ENCODE data around the gene GPR42.
"Not testable (repeated sequence)": the region's sequence is repeated elsewhere in the genome, so short reads cannot be mapped to it uniquely, and the experiment has no call there.

The GPR42 gene

DNA sequence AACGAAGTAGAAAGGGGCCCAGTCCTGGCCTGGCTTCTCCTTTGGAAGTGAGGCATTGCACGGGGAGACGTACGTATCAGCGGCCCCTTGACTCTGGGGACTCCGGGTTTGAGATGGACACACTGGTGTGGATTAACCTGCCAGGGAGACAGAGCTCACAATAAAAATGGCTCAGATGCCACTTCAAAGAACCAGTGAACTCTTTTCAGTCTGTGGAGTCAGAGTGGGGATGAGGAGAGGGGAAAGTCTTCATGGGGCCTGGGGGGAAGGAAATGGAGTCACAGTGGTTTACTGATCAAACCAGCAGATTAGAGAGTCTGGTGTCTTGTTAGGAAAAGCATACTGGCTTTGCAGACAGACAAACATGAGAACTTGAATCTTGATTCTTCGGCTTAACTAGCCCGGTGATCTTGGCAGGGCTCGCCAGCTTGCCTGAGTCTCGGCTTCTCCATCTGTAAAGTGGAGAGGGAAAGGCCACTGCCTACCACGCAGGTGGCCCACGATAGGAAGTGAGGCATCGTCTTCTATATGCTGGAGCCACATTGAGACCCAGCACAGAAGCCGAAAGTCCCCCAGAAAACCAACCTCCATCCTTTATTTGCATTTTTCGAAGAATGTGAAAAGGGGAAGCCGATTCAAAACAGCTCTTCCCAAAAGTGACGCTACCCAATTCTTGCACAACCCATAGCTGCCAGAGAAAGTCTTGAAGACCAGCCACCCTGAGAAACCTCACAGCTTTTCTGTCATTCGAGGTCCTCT lies 23.5 kb upstream of the GPR42 start, which contains the start of gene FFAR1:
Gene FFAR1, plus strand, starts transcription at position 732 of the 759 bp plus-strand sequence. CDS start 3,650 bp downstream, outside the sequence.
- DNase-seq = no peak

DNA sequence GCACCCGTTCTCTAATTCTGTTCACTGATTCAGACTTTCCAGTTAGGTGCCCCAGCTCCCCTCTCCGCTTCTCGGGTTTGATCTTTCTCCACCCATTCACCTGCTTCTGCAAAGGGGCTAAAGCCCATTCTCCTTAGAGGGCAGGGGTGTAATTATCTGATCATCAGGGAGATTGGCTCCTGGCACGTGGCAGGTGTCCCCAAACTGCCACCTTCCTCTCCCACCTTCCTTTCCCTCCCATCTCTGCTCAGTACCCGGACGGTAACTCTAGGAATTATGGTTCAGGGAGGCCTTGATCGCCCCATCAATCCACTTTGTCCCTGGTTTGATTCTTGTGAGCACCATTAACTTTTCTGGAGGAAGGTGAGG lies 23.0 kb upstream of the GPR42 start:
- no peak for DNase-seq

DNA sequence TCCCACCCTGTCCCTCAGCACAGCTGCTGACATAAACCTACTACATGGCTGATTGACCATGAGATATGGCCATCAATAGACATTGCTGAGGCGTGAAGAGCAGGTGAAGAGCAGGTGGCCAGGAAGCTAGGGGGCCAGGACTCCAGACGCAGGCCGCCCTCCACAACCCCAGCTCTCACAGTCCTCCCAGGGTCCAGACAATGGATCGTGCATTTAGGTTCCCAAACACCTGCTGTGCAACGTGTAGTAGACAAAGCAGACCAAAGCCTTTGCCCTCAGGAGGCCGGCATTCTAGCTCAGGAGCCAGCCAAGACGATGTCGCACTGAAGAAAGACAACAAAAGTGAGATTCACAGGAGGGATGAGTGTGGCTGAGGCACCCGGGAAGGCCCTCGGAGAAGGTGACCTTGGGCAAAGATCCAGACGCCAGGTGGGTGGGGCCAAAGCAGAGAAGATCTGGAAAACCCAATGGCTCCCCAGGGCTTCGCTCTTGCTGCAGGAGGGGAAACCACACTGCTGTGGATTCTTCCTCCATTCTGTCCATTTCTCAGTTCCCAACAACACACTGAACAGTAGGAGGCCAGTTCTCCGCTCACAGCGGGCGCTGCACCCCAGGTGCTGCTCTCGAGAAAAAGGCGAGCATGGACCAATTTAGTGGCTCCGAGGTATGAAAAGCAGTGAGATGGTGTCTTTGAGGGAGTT lies 21.8 kb upstream of the GPR42 start:
- no peak for DNase-seq

DNA sequence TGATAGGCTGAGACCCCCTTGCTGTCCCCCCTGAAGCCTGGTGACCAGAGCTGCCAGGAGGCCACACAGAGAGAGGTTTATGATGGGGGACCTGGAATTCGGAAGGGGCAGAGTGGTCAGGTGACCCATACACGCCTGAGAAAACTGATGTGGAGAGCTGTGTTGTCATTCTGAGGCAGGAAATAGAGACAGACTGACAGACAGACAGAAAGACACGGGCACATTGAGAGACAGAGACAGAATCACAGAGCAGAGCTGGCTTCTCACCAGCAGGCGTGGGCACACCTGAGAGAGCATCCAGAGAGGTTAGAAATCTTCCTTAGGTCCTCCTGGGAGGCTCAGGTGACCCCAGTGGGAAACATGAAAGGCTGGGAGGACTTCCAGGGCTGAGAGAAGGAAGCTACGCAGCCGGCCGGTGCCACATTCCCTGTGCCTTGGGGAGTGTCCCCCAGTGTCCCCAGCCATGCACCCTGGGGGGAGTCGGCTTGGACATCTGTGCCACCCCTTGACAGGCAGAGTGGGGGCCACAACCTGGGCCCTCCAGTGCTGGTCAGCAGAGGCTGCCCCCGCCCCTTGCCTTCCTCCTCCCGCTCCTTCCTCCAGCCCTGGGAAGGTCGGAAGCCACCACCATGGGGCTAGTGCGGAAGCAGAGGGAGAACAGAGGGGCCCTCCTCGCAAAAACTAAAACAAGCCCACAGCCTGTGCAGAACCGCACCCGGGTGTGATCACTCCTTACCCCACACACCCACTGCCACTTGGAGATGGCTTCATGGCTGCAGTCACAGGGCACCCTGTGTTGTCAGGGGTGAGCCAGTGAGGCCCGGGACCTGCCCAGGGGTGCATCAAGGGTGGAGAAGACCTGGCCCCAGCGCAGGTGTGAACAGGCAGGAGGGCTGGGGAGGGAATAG lies 21.0 kb upstream of the GPR42 start:
- DNase-seq = no peak

DNA sequence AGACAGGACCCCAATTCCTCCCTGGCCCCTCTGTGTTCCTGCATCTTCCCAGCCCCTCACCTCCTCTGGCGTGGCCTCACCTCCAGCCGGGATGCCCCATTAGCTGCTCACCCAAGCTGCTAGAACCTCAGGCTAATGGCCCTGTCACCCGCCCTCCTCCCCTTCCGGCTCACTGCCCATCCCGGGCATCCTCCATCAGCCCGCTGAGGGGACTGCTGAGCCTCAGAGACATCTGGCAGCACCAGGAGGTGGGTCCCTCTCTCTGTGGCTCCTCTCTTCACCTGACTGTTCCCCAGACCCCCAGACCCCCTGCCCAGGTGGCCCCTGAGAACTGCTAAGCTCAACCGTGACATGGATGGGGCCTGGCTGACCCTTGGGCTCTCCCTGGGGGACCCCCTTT lies 20.3 kb upstream of the GPR42 start:
- DNase-seq = no peak

DNA sequence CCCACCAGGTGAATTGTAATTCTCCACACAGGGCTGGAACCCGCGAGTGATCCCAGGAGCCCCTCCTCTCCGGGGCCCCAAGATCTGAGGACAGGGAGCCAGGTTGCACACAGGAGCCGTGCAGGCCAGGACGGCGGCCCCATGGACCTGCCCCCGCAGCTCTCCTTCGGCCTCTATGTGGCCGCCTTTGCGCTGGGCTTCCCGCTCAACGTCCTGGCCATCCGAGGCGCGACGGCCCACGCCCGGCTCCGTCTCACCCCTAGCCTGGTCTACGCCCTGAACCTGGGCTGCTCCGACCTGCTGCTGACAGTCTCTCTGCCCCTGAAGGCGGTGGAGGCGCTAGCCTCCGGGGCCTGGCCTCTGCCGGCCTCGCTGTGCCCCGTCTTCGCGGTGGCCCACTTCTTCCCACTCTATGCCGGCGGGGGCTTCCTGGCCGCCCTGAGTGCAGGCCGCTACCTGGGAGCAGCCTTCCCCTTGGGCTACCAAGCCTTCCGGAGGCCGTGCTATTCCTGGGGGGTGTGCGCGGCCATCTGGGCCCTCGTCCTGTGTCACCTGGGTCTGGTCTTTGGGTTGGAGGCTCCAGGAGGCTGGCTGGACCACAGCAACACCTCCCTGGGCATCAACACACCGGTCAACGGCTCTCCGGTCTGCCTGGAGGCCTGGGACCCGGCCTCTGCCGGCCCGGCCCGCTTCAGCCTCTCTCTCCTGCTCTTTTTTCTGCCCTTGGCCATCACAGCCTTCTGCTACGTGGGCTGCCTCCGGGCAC lies 19.3 kb upstream of the GPR42 start:
- no peak for DNase-seq

DNA sequence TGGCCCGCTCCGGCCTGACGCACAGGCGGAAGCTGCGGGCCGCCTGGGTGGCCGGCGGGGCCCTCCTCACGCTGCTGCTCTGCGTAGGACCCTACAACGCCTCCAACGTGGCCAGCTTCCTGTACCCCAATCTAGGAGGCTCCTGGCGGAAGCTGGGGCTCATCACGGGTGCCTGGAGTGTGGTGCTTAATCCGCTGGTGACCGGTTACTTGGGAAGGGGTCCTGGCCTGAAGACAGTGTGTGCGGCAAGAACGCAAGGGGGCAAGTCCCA lies 18.8 kb upstream of the GPR42 start:
- DNase-seq = no peak

DNA sequence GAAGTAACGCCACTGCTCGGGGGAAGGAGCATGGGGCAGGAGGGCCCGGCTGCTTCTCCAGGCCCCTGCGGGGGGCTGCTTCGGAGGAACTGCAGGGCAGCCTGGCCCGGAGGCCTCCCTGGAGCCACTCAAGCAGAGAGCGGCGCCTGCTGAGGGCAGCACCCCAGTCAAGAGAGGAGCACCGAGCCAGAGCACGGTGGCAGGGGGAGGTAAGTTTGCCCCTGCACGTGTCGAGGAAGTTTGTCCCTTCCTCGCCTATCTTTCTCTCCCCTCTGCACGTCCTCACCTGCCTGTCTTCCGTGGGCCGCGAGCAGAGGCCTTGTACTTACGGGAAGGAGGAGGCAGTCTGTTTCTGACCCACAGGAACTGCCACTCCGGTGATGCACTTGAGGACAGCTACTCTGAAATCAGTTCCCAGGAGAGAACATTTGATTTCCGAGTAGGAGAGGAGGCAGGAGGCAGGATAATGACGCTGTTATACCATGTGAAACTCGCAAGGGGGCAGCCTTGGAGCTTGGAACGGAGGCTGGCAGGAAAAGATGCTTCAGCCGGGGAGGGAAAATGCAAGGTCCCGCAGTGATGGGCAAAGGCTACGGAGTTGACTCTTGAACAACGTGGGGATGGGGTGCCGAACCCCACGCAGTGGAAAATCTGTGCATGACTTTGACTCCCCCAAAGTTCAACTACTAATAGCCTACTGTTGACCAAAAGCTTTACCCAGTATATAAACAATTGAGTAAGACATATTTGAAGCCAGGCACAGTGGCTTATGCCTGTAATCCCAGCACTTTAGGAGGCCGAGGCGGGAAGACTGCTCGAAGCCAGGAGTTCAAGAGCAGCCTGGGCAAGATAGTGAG lies 18.2 kb upstream of the GPR42 start:
- DNase-seq = peak; percentile 54

DNA sequence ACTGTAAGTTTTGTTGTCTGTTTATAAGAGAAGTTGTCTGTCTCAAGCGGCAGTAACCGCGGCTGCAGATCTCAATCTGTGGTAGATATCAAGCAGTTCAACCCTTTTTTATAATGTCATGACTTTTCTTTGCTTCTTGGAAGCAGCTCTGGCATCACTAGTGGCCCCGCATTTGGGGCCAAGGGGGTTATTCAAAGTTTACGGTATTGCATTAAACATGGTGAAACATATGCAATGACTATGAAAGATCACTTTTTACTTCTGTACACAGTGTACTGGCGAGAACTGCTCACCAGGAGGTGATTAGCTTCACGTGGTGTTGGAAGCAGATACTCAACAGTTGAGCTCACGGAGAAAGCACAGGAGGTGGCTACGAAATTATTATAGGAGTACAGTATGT lies 17.2 kb upstream of the GPR42 start:
- DNase-seq = no peak

DNA sequence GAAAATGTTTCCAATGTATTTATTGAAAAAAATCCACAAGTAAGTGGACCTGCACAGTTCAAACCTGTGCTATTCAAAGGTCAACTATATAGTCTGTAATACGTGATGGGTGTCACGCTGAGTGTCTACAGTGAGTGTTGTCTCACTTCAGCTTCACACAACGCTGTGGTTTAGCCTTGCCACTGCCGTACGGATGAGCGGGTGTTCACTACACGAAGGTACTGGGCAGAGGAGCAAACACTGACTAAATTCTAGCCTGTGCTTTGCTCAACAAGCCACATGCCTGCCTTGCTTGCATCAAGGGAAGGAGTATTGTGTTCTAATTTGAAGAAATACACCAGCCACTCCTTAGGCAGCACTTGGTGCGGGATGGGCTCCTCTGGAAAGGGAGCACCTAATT lies 16.0 kb upstream of the GPR42 start:
- DNase-seq = no peak

DNA sequence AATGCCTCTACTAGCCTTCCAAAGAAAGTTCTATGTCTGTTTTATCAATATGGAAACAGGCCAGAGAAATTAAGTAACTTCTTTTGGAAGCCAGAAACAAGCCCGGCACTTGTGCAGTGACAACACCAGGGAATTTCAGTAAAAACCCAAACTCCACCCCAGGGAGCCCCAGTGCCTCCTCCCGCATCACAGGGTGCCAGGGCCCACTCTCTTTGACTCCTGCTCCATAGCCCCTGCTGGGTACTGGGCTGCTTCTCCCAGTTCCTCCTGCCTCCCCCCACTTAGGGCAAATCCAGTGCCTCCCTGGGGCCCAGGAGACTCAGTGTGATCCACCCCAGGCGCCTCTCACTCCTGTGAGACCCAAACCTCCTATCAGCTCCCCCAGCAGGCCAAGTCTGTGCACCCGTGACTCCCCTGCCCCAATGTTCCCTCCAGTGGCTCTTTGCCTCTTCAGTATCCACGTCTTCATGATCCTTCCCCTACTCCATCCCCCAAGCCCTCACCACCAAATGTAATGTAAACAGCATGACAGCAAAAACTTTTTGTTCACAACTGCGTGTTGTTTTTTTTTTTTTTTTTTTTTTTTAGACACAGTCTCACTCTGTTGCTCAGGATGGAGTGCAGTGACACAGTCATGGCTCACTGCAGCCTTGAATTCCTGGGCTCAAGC lies 14.9 kb upstream of the GPR42 start:
- DNase-seq = no peak

DNA sequence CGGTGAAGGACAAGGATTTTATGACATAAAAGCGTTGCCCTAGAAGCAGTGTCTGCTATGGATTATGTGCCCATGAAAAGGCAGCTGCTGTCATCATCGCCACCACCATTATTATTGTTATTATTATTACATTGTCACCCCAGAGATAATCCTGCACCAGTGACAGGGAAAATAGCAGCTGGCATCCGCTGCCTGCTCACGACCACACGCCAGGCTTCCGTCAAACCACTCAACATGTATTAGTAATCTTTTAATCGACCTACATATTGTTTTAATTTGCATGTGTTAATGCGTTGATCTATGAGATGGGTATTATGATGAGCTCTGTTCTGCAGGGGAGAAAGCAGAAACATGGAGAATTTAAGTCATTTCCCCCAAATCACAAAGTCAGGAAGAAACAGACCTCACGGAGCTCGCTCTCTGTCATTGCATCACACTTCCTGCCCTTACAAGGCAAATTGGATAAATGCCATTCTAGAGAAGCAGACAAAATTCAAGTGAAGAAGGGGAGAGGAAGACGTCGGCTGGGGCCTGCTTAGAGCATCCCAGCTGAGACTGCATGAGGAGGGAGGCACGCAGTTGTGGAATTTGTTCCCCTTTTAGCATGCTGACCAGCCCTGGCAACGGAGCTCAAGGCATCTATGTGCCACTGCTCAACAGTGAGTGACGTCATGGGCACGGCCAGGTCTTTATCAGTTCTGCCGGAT lies 12.8 kb upstream of the GPR42 start, which contains the start of gene FFAR3:
Gene FFAR3, plus strand, starts transcription at position 594 of the 707 bp plus-strand sequence. CDS start 431 bp downstream, outside the sequence.
- DNase-seq = no peak

DNA sequence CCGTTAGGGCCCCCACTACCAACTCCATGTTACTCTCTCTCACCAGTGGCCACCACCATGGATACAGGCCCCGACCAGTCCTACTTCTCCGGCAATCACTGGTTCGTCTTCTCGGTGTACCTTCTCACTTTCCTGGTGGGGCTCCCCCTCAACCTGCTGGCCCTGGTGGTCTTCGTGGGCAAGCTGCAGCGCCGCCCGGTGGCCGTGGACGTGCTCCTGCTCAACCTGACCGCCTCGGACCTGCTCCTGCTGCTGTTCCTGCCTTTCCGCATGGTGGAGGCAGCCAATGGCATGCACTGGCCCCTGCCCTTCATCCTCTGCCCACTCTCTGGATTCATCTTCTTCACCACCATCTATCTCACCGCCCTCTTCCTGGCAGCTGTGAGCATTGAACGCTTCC lies 12.0 kb upstream of the GPR42 start:
- not testable (repeated sequence) for DNase-seq

DNA sequence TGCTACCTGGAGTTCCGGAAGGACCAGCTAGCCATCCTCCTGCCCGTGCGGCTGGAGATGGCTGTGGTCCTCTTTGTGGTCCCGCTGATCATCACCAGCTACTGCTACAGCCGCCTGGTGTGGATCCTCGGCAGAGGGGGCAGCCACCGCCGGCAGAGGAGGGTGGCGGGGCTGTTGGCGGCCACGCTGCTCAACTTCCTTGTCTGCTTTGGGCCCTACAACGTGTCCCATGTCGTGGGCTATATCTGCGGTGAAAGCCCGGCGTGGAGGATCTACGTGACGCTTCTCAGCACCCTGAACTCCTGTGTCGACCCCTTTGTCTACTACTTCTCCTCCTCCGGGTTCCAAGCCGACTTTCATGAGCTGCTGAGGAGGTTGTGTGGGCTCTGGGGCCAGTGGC lies 11.5 kb upstream of the GPR42 start:
- DNase-seq = not testable (repeated sequence)

DNA sequence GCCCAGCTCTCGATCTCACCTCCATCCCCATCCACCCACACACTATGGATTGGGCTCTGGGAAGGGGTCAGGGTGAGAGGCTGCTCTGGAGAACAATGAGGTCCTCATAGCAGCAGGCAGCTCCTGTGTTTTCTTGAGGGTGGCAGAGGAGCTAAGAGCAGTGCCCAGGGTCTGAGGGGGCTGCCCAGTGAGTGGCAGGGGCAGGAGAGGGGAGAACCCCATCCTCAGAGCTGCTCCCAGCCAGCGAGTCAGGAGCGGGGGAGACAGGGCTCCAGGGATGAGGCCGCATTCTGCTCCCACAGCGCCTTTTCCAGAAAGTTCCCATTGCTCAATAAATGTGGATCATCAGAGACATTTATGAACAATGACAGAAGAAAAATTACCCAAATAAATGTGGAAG lies 10.8 kb upstream of the GPR42 start:
- DNase-seq = not testable (repeated sequence)

DNA sequence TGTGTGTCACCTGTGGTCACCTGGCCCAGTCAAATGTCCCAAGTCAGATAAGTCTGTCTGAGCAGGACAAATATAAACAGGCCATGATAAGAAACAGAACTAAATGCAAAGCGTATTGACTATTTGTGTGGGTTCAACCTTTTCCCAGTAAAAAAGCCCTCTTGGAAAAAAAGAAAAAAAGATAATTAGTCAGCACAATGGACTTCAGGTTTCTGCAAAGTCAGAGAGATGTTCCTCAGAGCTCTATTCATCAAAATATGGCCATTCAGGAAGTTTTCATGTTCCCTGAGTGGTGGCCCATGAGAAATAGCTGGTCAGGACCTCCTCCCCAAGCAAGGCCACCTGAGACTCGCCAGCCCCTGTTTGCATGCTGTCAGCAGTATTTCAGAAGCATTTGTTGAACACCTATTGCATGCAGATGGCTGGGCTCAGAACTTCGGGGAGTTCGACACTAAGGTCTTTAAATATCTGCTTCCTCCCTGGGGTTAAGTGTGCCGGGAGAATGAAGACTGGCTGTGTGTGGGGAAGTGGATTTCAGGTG lies 9.9 kb upstream of the GPR42 start:
- DNase-seq = no peak

DNA sequence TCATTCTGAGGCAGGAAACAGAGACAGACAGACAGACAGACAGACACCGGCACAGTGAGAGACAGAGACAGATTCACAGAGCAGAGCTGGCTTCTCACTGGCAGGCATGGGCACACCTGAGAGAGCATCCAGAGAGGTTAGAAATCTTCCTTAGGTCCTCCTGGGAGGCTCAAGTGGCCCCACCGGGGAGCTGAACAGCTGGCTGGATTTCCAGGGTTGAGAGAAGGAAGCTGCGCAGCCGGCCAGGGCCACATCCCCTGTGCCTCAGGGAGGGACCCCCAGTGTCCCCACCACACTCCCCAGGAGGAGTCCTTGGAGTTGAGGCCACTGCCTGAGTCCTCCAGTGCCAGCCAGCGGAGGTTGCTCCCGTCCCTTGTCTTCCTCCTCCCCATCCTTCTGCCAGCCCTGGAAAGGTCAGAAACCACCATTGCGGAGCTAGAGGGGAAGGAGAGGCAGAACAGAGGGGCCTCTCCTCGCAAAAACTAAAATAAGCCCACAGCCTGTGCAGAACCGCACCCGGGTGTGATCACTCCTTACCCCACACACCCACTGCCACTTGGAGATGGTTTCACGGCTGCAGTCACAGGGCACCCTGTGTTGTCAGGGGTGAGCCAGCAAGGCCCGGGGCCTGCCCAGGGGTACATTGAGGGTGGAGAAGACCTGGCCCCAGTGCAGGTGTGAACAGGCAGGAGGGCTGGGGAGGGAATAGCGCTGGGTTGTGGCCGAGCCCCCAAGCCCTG lies 8.4 kb upstream of the GPR42 start:
- no peak for DNase-seq

DNA sequence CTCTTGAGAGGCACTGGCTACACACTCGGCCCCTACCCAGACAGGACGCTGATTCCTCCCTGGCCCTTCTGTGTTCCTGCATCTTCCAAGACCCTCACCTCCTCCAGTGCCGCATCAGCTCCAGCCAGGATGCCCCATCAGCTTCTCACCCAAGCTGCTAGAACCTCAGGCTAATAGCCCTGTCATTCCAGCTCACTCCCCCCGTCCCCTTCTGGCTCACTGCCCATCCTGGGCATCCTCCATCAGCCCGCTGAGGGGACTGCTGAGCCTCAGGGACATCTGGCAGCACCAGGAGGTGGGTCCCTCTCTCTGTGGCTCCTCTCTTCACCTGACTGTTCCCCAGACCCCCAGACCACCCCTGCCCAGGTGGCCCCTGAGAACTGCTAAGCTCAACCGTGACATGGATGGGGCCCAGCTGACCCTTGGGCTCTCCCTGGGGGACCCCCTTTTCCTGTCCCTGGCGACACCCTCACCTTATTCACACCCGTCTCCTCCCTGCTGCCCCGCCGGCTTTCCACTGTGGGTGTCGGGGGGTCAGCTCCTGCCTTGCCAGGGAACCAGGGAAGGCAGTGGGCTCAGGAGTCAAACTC lies 7.8 kb upstream of the GPR42 start:
- no peak for DNase-seq

Data from DMS79 (cell line).